ENCODE data around the gene ARPC1A. TPM values are rescaled to one million over a fixed set of nuclear protein-coding genes. Genes with fewer than 3 reads are reported as not detected.

ARPC1A gene
- total RNA-seq, 1 experiment from 2014 or later = 291 TPM

- no peak for DNase-seq (ENCODE audit: low read depth)
These were observed 62.2 kb downstream of the ARPC1A start for GRCh38 chr7:99387912-99388311.

- no peak for DNase-seq (ENCODE audit: low read depth)
These were observed 64.1 kb downstream of the ARPC1A start for GRCh38 chr7:99389772-99390171.

GRCh38 chr7:99390941-99391602 is 65.4 kb downstream of the ARPC1A start:
- DNase-seq (ENCODE audit: low read depth) = no peak

GRCh38 chr7:99392046-99392445 is 66.3 kb downstream of the ARPC1A start:
- no peak for DNase-seq (ENCODE audit: low read depth)

- no peak for DNase-seq (ENCODE audit: low read depth)
These were observed 67.1 kb downstream of the ARPC1A start for GRCh38 chr7:99392659-99393354.

GRCh38 chr7:99393355-99394187 is 67.9 kb downstream of the ARPC1A start:
- no peak for DNase-seq (ENCODE audit: low read depth)

GRCh38 chr7:99394188-99394502 is 68.4 kb downstream of the ARPC1A start:
- DNase-seq (ENCODE audit: low read depth) = no peak

- no peak for DNase-seq (ENCODE audit: low read depth)
These were observed 70.1 kb downstream of the ARPC1A start for GRCh38 chr7:99395616-99396327.

GRCh38 chr7:99396418-99397296 is 71.0 kb downstream of the ARPC1A start:
- no peak for DNase-seq (ENCODE audit: low read depth)

- no peak for DNase-seq (ENCODE audit: low read depth)
These were observed 71.7 kb downstream of the ARPC1A start for GRCh38 chr7:99397297-99397983.

GRCh38 chr7:99398891-99399445 is 73.3 kb downstream of the ARPC1A start:
- DNase-seq (ENCODE audit: low read depth) = no peak

- DNase-seq (ENCODE audit: low read depth) = no peak
These were observed 73.9 kb downstream of the ARPC1A start for GRCh38 chr7:99399597-99399996.

GRCh38 chr7:99402854-99403253 is 77.2 kb downstream of the ARPC1A start:
- no peak for DNase-seq (ENCODE audit: low read depth)

- no peak for DNase-seq (ENCODE audit: low read depth)
These were observed 78.1 kb downstream of the ARPC1A start for GRCh38 chr7:99403764-99404163.

- no peak for DNase-seq (ENCODE audit: low read depth)
These were observed 78.7 kb downstream of the ARPC1A start for GRCh38 chr7:99404235-99404976.

GRCh38 chr7:99404977-99405320 is 79.3 kb downstream of the ARPC1A start:
- DNase-seq (ENCODE audit: low read depth) = no peak

GRCh38 chr7:99406557-99406956 is 80.9 kb downstream of the ARPC1A start:
- DNase-seq (ENCODE audit: low read depth) = no peak

GRCh38 chr7:99407872-99408378 is 82.2 kb downstream of the ARPC1A start:
- peak; percentile 87 for DNase-seq (ENCODE audit: low read depth)
